K562 (cell line): ENCODE measurements around the gene CTCF. TPM values are rescaled to one million over a fixed set of nuclear protein-coding genes. Genes with fewer than 3 reads are reported as not detected.

Experiments used
- BDP1 ChIP-seq: IDR thresholded peaks from 3 replicates; pipeline ENCODE4 v1.6.1; 2011; ENCODE audit not compliant: insufficient read length, insufficient read depth
- BRF1 ChIP-seq: IDR thresholded peaks from 3 replicates; pipeline ENCODE4 v1.6.1; 2011; ENCODE audit warnings: borderline replicate concordance, mild to moderate bottlenecking; ENCODE audit not compliant: insufficient read length; ENCODE audit errors: extremely low read depth
- CAMTA2 ChIP-seq: fragments of 250-450 bp; sonication (Bioruptor Pico); conservative IDR thresholded peaks from 2 replicates; pipeline ENCODE4 v1.5.1; 2022
- CBX2 ChIP-seq: fragments of 200-600 bp; sonication (generic); IDR thresholded peaks from one replicate; pipeline ENCODE4 v1.6.1; 2012; ENCODE audit warnings: mild to moderate bottlenecking, low read length, inconsistent platforms; ENCODE audit not compliant: insufficient read depth, poor library complexity, severe bottlenecking
- CREBBP ChIP-seq: IDR thresholded peaks from one replicate; pipeline ENCODE4 v1.6.1; 2012; ENCODE audit warnings: low read depth, mild to moderate bottlenecking, control low read depth, inconsistent platforms, low read length
- DIDO1 ChIP-seq: fragments of 450-650 bp; IDR thresholded peaks from 2 replicates; pipeline ENCODE4 v1.6.1; 2016; ENCODE audit warnings: low read depth, missing biosample characterization, missing genetic modification characterization
- HIVEP1 ChIP-seq: fragments of 250-450 bp; sonication (Bioruptor Pico); IDR thresholded peaks from 2 replicates; pipeline ENCODE4 v1.4.0; 2020; ENCODE audit warnings: mild to moderate bottlenecking
- IRF2 ChIP-seq: sonication (generic); formaldehyde crosslinking; IDR thresholded peaks from 2 replicates; pipeline ENCODE4 v1.8.1; 2022; ENCODE audit warnings: mild to moderate bottlenecking, missing genetic modification reagents
- L3MBTL2 ChIP-seq: fragments of 450-650 bp; IDR thresholded peaks from 2 replicates; pipeline ENCODE4 v1.6.1; 2016; ENCODE audit warnings: mild to moderate bottlenecking, moderate library complexity
- MCM7 ChIP-seq, 2 experiments: fragments of 450-650 bp; IDR thresholded peaks; 2 replicates each; pipeline ENCODE4 v1.6.1; 2016 to 2018
- MXD1 ChIP-seq: fragments of 250-450 bp; sonication (Bioruptor Pico); IDR thresholded peaks from 2 replicates; pipeline ENCODE4 v1.8.0; 2021; ENCODE audit warnings: borderline replicate concordance, mild to moderate bottlenecking, moderate library complexity; ENCODE audit not compliant: poor library complexity, severe bottlenecking
- RNF219 ChIP-seq: fragments of 250-450 bp; sonication (Bioruptor Pico); IDR thresholded peaks from 2 replicates; pipeline ENCODE4 v1.5.0; 2022; ENCODE audit warnings: mild to moderate bottlenecking
- SIN3A ChIP-seq, 2 experiments: fragments of 150-350 bp in 1 of 2; IDR thresholded peaks; 2 replicates each; pipeline ENCODE4 v1.6.1; 2011 to 2016; ENCODE audit warnings: borderline replicate concordance in 2 of 2, low read depth in 2 of 2, low read length in 2 of 2, mild to moderate bottlenecking in 2 of 2, moderate library complexity in 2 of 2; ENCODE audit not compliant: control insufficient read depth in 1 of 2
- STAG1 ChIP-seq: sonication (generic); formaldehyde crosslinking; IDR thresholded peaks from 2 replicates; pipeline ENCODE4 v1.5.0; 2020; ENCODE audit warnings: missing genetic modification reagents, borderline replicate concordance
- TGIF2 ChIP-seq: sonication (generic); formaldehyde crosslinking; IDR thresholded peaks from 2 replicates; pipeline ENCODE4 v1.8.1; 2022; ENCODE audit warnings: mild to moderate bottlenecking, missing genetic modification reagents, moderate library complexity
- ZBTB2 ChIP-seq: fragments of 450-650 bp; IDR thresholded peaks from 2 replicates; pipeline ENCODE4 v1.6.1; 2016; ENCODE audit warnings: antibody characterized with exemption
- ZBTB5 ChIP-seq: fragments of 450-650 bp; IDR thresholded peaks from 2 replicates; pipeline ENCODE4 v1.6.1; 2017; ENCODE audit warnings: antibody characterized with exemption
- ZC3H4 ChIP-seq: sonication (generic); formaldehyde crosslinking; IDR thresholded peaks from 2 replicates; pipeline ENCODE4 v1.9.0; 2021; ENCODE audit warnings: missing genetic modification reagents, borderline replicate concordance
- ZNF133 ChIP-seq: fragments of 250-450 bp; sonication (Bioruptor Pico); IDR thresholded peaks from 2 replicates; pipeline ENCODE4 v1.4.0; 2020; ENCODE audit warnings: mild to moderate bottlenecking
- ZNF263 ChIP-seq: sonication (generic); formaldehyde crosslinking; IDR thresholded peaks from 2 replicates; pipeline ENCODE4 v1.8.0; 2022; ENCODE audit warnings: mild to moderate bottlenecking, missing genetic modification reagents, borderline replicate concordance
- ZNF431 ChIP-seq: sonication (generic); formaldehyde crosslinking; IDR thresholded peaks from 2 replicates; pipeline ENCODE4 v1.8.0; 2022; ENCODE audit warnings: mild to moderate bottlenecking, missing genetic modification reagents
- polyA plus RNA-seq, 8 experiments: library from polyadenylated mRNA; depleted of rRNA in 4 of 8; stranded (reverse) in 5 of 8; unstranded in 3 of 8; fragments of >200 nt; fragmentation: Nextera tagmentation in 2 of 8; fragmentation: Illumina TruSeq in 1 of 8; extraction: Ambion mirVana in 2 of 8; extraction: Trizol in 1 of 8; gene quantifications; 2 replicates each; pipeline versions ENCODE4 v1.2.1 to v1.2.3, GENCODE V29; 2011 to 2014; ENCODE audit warnings: inconsistent platforms in 1 of 8, missing spikeins in 1 of 8
- total RNA-seq, 7 experiments: library from RNA; depleted of rRNA in 6 of 7; stranded (reverse); fragments of >200 nt in 6 of 7; fragmentation: Illumina TruSeq in 2 of 7; extraction: Trizol in 2 of 7; gene quantifications; 2 replicates each; pipeline versions ENCODE4 v1.2.1 to v1.2.3, GENCODE V29; 2011 to 2021; ENCODE audit warnings: low replicate concordance in 1 of 7

The CTCF gene
- total and polyA plus RNA-seq, 9 of the 15 experiments (the other 6 are each of a cell fraction or from before 2014, with no cell fraction given) = 7.8 to 49.2 (median 33.9) TPM

- TF ChIP-seq CBX2 (no peak), CREBBP (no peak), BRF1 (no peak), ZC3H4 (CRISPR knock-in tag) (no peak), MXD1 (CRISPR knock-in tag) (no peak), ZBTB2 (no peak; the same call in 1 of the 2 replicates), L3MBTL2 (no peak), MCM7 (IDR thresholded peaks at IDR 0.05) (no peak), ZNF263 (CRISPR knock-in tag) (peak; percentile 11; the same call in 1 of the 2 replicates), ZNF133 (CRISPR knock-in tag) (no peak), BDP1 (no peak), HIVEP1 (no peak), IRF2 (CRISPR knock-in tag) (no peak), ZNF431 (CRISPR knock-in tag) (no peak), STAG1 (no peak), RNF219 (no peak), SIN3A (IDR thresholded peaks at IDR 0.05; ENCODE audit: borderline replicate concordance in 2 of 2, control insufficient read depth in 1 of 2, low read depth in 2 of 2, low read length in 2 of 2) (peak in 1 of 2 experiments; percentile 82; a peak in 2 of 4 replicates), CAMTA2 (no peak), DIDO1 (tag) (0 out of 2 replicates have a peak, but pooled peaks have one; percentile 25), ZBTB5 (no peak), TGIF2 (CRISPR knock-in tag) (no peak)
These were observed 98.3 kb downstream of the CTCF start, which contains the start of gene PARD6A (continued) for GRCh38 chr16:67660564-67661028.
